Measurements from ENCODE around the gene SLC25A33. TPM values are rescaled to one million over a fixed set of nuclear protein-coding genes. Genes with fewer than 3 reads are reported as not detected.

Gene SLC25A33
- polyA plus RNA-seq, 1 donor from 2014 or later, result 19.1 TPM

- Histone ChIP-seq H3K4me2 (ENCODE audit: low read length) (no peak overlapping the region), H3K9ac (ENCODE audit: low read length) (no peak overlapping the region), H3K9me3 (ENCODE audit: low read length) (no peaks in the 10 kb centered on the region), H2AFZ (ENCODE audit: low read depth, low read length) (no peak overlapping the region), H3F3A (ENCODE audit: insufficient read depth, low read length, poor library complexity, severe bottlenecking) (no peaks in the 10 kb centered on the region), H3K27ac (ENCODE audit: low read length) (no peak overlapping the region), H3K9me2 (ENCODE audit: insufficient read depth, low read length) (no peaks in the 10 kb centered on the region), H3K36me3 (ENCODE audit: insufficient read depth, low read length) (no peaks in the 10 kb centered on the region), H3K27me3 (ENCODE audit: insufficient read depth, low read depth, low read length) (no peaks in the 10 kb centered on the region), H4K20me1 (ENCODE audit: insufficient read depth) (no peaks in the 10 kb centered on the region), H3K79me2 (replicated peaks; ENCODE audit: insufficient read depth, low read length) (no peaks in the 10 kb centered on the region), H3K4me3 (ENCODE audit: low read length) (no peak overlapping the region)
- TF ChIP-seq TAF1 (IDR thresholded peaks at IDR 0.05; ENCODE audit: low read depth), result no peak
- TF ChIP-seq MXI1 (conservative IDR thresholded peaks at IDR 0.05; ENCODE audit: poor library complexity, severe bottlenecking), result no peak
- no peak for TF ChIP-seq EP300 (conservative IDR thresholded peaks at IDR 0.05; ENCODE audit: poor library complexity, severe bottlenecking)
Measured at GRCh38 chr1:9605946-9606455, 66.7 kb downstream of the SLC25A33 start.

DNA sequence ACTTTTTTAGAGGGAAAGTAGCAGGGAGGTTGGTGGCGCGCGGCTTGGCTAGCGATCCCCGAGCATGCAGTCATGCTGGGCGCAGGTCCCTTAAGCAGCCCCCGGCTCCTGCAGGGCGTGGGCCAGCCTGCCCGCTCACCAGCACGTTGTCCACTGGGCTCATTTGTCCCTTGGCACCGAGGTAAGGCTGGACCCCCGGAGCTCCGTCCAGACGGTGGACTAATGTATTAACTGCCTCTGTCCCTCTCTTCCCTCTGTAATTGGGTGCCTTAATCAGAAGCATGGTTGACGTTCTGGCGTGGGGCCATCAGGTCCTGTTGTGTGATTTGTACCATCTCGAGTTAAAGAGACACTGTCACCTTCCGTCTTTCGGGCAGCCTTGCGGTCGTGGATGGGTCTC is 67.2 kb downstream of the SLC25A33 start:
- H2AFZ ChIP-seq (ENCODE audit: low read depth, low read length), result no peak overlapping the region
- no peaks in the 10 kb centered on the region for H3F3A ChIP-seq (ENCODE audit: insufficient read depth, low read length, poor library complexity, severe bottlenecking)
- H3K27me3 ChIP-seq (ENCODE audit: insufficient read depth, low read depth, low read length), result no peaks in the 10 kb centered on the region
- H3K9ac ChIP-seq (ENCODE audit: low read length), result no peak overlapping the region
- TF ChIP-seq RAD21 (conservative IDR thresholded peaks at IDR 0.05) (no peak), MXI1 (conservative IDR thresholded peaks at IDR 0.05; ENCODE audit: poor library complexity, severe bottlenecking) (no peak), POLR2AphosphoS5 (IDR thresholded peaks at IDR 0.05) (no peak), EZH2 (IDR thresholded peaks at IDR 0.05; ENCODE audit: borderline replicate concordance, insufficient read depth, low read length, poor library complexity, severe bottlenecking) (no peak), SMC3 (conservative IDR thresholded peaks at IDR 0.05; ENCODE audit: poor library complexity) (no peak), EP300 (conservative IDR thresholded peaks at IDR 0.05; ENCODE audit: poor library complexity, severe bottlenecking) (no peak), TAF1 (IDR thresholded peaks at IDR 0.05; ENCODE audit: low read depth) (no peak), CTCF (IDR thresholded peaks at IDR 0.05; ENCODE audit: poor library complexity, severe bottlenecking) (no peak), REST (IDR thresholded peaks at IDR 0.05; ENCODE audit: borderline replicate concordance) (no peak)
- H4K20me1 ChIP-seq (ENCODE audit: insufficient read depth), result no peaks in the 10 kb centered on the region
- H3K79me2 ChIP-seq (replicated peaks; ENCODE audit: insufficient read depth, low read length), result no peaks in the 10 kb centered on the region
- no peaks in the 10 kb centered on the region for H3K9me2 ChIP-seq (ENCODE audit: insufficient read depth, low read length)
- no peaks in the 10 kb centered on the region for H3K9me3 ChIP-seq (ENCODE audit: low read length)
- no peak overlapping the region for H3K27ac ChIP-seq (ENCODE audit: low read length)
- no peaks in the 10 kb centered on the region for H3K36me3 ChIP-seq (ENCODE audit: insufficient read depth, low read length)
- no peak overlapping the region for H3K4me2 ChIP-seq (ENCODE audit: low read length)
- no peak overlapping the region for H3K4me3 ChIP-seq (ENCODE audit: low read length)

Measured in neural cell (in vitro differentiated cells).